Activated CD4-positive, CD25-positive, alpha-beta regulatory T cell treated with anti-CD3 and anti-CD28 coated beads, Interleukin-2, amount 50 U/mL, for 24 hours (primary cell): ENCODE measurements around the gene SCYGR3.
A peak's percentile ranks its signal among the peaks of the same experiment; 100 is the strongest.

Experiments used
- ATAC-seq, 2 donors: fragments of 150-1000 bp; cut with Tn5 transposase; one replicate each; pipeline ENCODE4 v1.10.0; 2021; ENCODE audit warnings: mild to moderate bottlenecking in 1 of 2, moderate library complexity in 1 of 2

SCYGR3 gene, protein sequence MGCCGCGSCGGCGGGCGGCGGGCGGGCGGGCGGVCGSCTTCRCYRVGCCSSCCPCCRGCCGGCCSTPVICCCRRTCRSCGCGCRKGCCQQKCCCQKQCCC

DNA sequence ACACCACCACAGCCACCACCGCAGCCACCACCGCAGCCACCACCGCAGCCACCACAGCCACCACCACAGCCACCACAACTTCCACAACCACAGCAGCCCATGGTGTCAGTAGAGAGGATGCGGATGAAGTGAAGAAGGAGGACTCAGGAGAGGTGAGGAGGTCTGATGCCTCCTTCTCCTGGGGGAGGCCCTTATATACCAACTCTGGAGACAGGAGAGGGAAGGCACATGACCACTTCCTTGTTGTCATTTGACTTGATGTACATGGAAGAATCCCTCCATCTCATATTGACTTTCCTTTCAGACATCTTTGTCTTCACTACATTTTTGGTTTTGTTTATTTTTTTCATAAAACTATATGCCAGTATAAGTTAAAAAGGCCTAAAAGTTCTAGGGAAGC, at the start of gene SCYGR3:
Gene SCYGR3 (minus strand): TSS at position 101 of the 400 bp plus-strand sequence. CDS start 0 bp downstream, at position 101.
- ATAC-seq: no peak

DNA sequence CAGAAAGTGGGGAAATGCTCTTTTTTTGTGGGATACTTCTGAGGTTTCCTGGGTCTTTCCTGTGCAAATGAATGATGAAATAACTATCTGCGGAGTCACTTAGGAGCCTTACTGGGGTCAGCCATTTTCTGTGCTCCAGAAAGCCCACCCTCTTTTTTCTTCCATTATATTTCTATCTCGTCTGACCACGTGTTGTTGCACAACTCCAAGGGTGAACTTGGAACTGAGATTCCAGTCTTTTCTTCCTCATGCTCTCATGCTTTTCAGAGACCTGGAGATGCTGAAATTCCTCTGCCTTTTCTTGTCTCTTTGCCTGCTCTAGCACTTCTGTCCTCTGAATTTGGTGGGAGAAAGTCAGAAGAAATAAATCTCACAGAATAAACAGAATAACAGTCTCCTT, 47.2 kb upstream of the SCYGR3 start:
- ATAC-seq: no peak

DNA sequence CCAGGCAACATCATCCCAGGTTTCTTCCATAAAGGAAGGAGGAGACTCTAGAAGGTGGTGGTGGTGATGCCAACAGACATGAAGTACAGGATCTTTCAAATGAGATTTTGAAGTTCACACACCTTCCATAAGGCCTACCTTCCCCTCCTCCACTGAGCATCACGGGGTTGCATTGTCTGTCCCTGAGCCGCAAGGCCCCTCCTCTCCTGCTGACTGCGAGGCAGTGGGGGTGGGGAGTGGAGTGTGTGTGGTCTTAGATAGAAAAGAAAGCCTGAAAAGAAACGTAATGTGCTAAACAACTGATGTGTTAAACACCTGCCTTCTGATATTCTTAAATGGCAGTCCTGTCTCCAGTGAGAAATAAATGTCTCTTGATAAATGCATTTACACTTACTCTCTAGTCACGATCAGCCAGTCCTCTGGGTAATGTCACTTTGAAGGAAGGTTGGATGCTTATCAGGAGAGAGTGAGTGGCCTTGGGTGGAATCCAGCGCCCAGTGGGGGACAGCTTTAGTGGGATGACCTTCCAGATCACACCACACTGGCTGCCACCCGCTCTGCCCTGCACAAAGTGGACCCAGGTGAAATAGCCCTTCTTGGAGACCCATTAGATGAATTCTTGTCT, 46.5 kb upstream of the SCYGR3 start:
- ATAC-seq: no peak

DNA sequence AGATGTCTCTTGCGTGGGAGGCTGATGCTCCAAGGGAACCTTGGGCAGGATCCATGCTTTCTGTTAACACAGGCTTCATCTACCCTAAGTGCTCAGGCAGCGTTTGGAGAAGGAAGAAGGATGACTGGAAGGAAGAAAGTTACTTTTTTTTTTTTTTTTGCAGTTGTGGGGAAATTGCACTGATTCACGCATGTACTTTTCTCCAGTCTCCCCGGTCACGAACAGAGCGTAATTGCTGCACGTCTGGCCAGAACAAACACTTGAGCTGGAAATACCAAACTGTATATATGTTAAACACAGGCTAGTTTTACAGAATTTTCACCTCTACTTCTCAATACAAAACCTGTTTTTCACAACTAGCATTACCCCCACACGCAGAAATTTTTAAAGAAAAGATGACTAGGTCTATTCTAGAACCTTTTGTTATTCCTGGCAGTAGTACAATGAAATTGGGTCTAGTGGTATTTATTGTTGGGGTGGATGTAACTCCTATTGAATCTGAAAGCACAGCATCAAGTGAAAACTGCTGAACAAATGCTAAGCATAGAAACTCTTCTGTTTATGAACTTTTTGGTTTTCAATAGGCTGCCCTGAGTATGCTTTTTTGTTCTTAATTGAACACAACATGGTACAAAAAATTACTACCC, 42.7 kb upstream of the SCYGR3 start:
- ATAC-seq: no peak

DNA sequence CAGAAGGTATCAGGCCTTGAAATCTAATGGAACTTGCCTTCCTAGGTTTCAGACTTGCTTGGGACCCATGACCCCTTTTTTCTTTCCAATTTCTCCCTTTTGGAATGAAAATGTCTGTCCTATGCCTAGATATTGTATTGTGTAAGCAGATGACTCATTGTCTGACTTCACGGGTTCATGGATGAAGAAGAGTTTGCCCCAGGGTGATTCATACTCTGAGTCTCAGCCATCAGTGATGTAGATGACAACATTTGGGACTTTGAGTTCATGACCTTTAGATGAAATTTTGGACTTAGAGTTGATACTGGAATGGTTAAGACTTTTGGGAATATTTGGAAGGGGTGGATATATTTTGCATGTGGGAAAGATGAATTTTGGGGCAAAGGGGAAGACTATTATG, 40.8 kb upstream of the SCYGR3 start:
- ATAC-seq: peak; percentile 58 to 62

DNA sequence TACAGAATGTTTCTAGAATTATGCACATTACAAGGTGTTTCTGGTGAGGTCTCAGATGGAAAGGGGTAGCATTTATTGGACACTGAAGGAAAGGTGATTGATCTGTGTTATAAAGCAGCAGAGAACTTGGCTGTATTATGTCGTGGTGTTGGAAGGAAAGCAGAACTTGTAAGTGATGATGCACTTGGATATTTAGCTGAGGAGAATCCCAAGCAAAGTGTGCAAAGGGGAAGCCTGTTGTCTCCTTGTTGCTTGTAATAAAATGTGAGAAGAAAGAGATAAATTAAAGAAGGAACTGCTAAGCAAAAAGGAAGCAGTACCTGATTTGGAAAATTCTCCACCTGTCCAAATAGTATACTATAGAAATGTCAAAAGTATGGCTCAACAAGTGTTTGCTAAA, 39.8 kb upstream of the SCYGR3 start:
- ATAC-seq: no peak

DNA sequence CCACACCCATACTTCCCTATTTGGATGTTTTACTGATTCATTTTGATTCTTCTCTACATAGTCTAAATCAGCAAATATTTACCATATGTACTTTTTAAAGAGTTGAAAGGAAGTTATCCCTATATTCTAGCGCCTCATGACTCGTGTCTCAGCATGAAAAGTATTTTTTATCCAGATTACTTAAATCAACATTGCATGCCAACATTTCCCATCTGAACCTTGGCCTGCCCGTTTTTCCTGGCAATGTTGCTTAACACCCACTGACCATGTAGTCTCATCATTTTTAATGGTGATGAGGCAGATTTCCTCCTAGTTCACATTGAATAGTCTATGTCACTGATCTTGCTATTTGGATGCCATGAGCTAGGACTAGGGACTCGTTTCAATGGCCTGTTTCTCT, 38.8 kb upstream of the SCYGR3 start:
- no peak for ATAC-seq

DNA sequence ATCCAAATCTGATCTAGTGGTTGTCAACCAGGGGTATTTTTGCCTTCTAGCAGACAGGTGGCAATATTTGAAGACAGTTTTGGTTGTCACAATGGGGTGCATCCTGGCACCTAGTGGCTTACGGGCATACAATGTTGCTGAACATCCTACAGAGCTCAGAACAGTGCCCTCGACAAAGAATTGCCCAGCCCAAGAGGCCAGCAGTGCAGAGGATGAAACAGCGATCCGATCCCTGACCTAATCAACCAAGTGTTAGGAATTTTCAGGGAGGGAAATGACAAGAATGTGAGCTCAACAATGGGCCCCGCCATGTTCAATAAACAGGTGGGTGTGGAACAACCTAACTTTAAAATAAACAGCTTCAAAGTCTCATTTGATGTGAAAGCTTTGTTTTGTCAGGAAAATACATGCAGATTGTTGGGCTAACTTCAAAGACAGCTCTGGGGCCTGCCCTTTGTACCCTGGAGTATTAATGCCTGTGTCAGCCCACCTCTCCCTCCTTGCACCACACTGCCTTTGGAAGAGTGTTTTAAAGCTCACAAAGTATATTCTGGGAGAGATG, 29.4 kb upstream of the SCYGR3 start:
- no peak for ATAC-seq

DNA sequence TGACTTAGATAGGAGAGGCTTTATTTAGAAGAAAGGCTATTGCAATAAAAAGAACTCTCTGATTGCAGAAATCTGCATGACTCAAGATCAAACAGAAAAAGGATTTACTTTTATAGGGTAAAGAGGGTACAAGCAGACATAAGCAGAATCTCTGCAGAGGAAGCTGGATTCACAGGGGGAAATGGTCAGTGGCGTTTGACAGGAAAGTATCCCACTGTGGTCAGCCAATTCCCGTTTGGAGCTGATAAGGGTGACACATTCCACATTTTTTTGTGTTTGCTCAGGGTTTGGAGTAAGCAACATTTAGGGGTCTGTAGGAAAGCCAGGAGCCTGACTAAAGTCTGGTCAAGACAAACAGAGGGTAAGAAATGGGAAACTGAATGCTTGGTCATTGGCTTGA, 28.0 kb upstream of the SCYGR3 start:
- no peak for ATAC-seq

DNA sequence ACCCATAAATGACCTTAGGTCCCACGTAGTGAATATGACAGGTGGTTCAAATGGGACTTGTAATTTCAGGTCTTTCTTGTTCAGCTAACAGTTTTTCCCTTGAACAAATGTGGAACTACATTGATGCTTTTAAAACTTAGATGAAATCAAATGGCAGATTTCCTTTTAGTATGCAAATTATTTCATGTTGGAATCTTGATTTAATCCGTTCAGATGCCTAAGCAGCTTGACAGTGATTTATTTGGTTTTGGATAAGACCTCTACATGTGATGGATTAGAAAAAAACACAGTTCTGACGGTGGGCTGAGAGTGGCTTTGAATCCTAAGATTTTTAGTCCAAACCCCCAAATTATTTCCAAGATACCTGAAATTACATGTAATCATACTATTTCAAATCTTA, 19.6 kb upstream of the SCYGR3 start:
- no peak for ATAC-seq

DNA sequence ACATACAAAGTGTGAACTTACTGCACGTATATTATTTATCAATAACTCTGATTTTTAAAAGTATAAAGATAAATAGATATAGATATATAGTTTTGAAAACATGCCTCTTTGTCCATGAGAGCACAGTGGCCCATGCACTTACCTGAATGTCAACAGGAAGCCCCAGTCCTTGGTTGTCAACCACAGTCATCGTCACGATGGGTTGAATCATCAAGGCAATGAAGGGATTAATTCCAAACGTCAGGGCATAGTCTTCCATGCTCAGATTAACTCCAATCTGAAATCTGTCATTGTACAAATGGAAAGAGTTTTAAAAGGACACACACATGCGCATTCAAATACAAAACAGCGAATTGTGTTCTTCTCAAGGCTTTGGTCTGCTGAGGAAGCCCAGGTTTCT, 18.2 kb upstream of the SCYGR3 start:
- no peak for ATAC-seq

DNA sequence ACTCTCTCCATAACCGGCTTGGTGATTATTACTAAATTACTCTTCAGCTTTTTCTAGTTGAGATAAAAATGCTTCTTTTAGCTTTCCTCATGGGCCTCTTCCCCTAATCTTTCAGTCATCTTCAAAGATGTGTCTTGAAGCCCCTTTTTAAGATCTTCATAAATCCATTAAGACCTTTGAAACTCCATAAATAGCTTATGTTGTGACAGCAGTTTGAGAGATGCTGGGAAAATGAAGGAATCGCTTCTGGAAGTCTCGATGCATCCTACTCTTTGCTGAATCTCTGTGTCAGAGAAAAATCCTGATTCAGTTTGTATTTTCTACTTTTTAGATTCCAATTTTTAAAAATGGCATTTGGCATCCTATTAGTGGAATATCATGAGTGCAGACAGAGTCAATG, 15.7 kb upstream of the SCYGR3 start:
- no peak for ATAC-seq

DNA sequence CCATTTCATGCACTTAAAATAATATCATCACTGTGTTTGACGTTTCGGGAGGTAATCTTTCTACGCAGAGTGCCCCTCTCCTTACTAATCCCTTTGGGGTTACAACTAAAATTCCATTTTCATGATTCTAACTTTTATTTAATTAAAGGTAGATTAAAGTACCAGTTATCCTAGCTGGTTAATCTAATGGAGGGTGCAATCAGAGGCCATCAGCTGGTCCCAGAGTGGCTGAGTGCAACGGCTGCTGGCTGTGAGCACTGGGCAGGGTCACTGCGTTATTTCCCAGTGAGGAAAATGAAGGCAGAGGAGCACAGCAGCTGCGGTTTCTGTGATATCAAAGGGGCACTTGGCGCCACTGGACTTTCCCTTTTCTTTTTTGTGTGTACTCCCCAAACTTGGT, 14.8 kb upstream of the SCYGR3 start:
- no peak for ATAC-seq

DNA sequence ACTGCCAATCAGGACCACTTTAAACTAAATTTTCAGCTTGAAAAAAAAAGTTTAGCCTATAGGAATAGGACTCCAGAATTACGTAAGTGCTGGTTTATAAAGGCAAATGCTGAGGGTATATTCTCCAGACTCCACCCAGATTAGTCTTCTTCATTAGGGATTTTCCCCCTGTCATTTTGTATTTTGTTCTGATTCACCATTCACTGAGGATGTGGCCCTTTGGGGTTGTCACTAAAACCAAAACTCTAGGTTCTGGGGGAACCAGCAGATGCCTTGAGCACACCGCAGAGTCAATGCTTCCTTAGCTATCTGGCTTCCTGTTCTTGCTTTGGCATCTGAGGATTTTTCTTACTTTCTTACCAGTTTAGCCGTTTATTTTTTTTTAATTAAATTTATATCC, 13.1 kb upstream of the SCYGR3 start:
- peak; percentile 33 to 64 for ATAC-seq

DNA sequence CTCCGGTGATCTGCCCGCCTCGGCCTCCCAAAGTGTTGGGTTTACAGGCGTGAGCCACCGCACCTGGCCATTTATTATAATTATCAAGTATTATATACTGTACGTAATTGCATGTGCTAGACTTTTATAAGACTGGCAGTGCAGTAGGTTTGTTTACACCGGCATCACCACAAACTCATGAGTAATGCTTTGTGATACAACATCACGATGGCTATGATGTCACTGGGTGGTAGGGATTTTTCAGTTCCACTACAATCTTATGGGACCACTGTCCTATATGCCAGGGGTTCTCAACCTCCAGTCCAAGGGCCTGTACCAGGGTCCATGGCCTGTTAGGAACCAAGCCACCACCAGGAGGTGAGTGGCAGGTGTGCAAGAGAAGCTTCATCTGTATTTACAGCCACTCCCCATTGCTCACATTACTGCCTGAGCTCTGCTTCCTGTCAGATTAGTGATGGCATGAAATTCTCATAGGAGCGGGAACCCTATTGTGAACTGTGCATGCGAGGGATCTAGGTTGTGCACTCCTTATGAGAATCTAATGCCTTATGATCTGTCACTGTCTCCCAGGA, 12.0 kb upstream of the SCYGR3 start:
- no peak for ATAC-seq

DNA sequence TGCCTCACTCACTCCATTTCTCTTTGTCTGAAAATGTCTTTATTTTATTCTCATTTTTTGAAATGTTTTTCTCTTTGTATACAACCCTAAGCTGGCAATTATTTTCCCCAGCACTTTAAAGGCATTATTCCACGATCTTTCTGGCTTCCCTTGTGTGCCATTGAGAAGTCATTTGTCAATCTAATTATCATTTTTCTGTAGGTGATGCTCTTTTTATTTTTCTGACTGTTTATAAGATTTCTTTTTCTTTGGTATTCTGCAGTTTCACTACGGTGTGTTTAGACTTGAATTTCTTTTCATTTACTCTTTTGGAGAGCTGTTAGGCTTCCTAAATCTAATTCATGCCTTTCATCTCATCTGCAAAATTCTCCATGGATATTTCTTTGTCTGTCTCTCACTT, 10.8 kb upstream of the SCYGR3 start:
- ATAC-seq: no peak

DNA sequence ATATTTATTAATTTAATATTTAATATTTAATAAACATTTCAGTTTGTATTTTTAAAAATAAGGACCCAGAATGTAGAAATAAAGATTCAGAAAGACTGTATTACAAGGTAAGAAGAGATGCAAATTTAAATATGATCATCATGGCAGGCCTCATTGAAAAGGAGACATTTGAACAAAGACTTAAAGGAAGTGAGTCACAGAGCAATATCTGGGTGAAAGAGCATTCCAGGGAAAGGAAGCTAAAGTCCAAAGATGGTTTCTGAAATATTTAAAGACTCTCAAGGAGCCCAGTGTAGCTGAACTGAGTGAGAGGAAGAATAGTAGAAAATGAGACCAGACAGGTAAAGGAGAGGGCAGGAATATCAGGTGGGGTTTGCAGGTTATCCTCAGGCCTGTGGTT, 8.6 kb upstream of the SCYGR3 start:
- ATAC-seq: no peak

DNA sequence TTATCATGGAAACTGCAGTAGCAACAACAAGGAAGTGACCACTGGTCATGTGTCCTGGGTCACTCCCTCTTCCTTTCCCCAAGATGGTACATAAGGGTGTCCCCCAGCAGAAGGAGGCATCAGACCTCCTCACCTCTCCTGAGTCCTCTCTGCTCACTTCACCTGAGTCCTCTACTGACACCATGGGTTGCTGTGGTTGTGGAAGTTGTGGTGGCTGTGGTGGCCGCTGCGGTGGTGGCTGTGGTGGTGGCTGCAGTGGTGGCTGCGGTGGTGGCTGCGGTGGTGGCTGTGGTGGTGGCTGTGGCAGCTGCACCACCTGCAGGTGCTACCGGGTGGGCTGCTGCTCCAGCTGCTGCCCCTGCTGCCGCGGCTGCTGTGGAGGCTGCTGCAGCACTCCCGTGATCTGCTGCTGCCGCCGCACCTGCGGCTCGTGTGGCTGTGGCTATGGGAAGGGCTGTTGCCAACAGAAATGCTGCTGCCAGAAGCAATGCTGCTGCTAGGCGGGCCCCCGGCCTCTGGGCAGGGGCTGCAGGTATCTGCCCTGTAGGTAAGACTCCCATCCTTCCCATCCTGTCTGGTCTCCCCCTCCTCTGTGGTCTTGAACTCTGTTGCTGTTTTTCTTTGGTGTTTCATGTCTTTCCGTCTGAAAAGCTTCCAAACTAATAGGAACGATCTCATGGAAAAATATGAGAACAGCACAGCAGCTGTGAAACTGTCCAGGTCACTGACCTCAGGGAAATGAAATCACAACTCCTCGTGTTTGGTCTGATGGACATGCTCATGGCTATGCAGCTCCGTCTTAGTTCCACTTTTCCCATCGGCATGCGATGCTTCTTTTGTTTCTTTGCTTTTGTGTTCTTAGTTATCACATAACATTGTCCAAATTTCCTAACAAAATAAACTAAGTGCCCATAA, 2.9 kb upstream of the SCYGR3 start, which contains the start of gene SCYGR4:
Gene SCYGR4 (plus strand): TSS at position 183 of the 915 bp plus-strand sequence. CDS start 0 bp downstream, at position 183.
- ATAC-seq: no peak

DNA sequence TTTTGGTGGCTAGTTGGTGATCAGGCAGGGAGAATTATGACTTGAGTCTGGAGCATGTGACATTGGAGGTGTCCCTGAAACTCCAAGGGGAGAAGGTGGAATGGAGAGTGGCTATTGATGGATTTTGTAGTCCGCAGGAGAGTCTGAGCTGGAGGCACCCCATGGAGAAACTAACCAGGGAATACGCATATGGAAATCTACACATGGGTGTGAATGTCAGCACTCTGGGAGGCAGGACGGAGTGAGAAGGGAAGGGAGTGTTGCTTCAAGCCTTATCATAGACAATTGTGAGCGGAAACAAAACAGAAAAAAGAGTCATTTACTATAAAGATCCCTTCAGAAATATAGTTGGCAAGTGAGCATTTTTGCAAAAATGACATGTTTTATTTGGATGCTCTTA, 2.0 kb upstream of the SCYGR3 start:
- ATAC-seq: no peak

DNA sequence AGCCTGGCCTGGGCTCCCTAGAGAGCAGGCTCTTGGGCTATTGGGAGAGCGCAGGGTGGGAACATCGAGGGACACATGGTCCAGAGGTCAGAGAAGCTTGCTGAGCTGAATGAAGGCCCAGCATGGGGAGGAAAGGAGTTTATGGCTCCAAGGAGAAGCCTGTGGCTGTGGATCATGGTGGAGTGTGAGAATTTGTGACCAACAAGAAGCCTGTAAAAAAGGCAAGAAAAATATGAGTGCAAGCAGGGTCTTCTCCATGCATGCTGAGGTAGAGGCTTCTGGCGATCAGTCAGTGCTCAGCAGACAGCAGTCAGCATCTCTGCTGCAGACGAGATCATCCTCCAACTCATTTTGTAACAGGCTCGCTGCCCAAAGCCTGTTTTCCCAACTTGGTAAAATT, 1.3 kb upstream of the SCYGR3 start:
- no peak for ATAC-seq

DNA sequence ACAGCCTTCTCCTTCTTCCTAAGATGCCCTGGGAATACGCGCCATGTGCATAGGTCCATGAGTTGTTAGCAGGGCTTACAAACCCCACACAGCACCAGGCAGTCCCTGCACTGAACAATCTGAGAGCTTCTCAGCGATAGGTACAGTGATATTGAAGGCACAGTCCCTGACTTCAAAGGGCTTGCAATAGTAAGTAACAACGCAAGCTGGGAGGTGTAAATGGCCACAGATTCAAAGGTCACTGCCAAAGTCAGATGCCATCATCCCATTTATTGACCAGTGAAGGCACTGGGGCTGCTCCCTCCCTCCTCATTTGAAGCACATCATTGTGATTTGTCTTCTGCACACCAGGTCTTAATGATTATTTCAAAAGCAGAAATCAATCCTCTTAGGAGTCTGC, 541 bp upstream of the SCYGR3 start:
- no peak for ATAC-seq

DNA sequence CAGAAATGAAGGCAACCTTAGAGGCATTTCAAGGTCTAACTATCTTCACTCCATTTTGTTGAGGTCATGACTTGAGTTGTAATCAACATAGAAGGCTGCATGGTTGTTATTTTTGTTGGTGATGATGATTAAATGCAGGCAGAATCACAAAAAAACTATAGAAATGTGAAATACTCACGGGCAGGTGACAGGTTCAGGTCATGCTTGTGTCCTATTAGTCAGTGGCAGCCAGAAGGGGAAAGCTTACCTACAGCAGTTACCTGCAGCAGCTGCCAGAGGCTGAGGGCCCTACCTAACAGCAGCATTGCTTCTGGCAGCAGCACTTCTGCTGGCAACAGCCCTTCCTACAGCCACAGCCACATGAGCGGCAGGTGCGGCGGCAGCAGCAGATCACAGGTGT, 394 bp downstream of the SCYGR3 start:
- no peak for ATAC-seq

DNA sequence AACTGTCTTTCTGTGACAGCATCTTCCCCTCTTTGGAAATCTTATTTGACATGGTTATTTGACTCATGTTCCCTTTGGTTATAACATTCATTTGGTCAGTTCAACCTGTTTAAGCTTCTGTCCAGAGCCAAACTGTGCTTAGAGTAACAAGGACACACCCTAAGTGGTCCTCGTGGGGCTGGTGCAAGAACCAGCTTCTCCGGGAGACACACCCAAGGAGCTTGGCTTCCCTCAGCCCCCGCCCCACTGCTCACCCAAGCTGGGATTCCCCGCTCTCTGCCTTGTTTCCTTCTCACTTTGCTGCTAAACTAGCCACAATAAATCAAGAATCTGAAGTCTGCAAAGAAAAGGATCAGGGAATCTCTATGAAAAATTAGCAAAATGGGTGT, 1.4 kb downstream of the SCYGR3 start:
- ATAC-seq: no peak
